A673 (cell line): ENCODE measurements around the gene AGBL4. TPM values are rescaled to one million over a fixed set of nuclear protein-coding genes. Genes with fewer than 3 reads are reported as not detected.

Source experiments
- BruUV-seq: library from RNA; stranded (reverse); fragments of 400-500 nt; replicated peaks from 2 replicates; lab custom pipeline; 2021; lab: Mats Ljungman, UMichigan
- CTCF ChIA-PET: fragments of 300-600 bp; sonication (Branson Sonifier 250); formaldehyde crosslinking; loops from one replicate; lab custom pipeline; 2022; ENCODE audit warnings: antibody characterized with exemption; lab: Charles Lee
- POLR2A ChIA-PET: fragments of 300-600 bp; sonication (Branson Sonifier 250); formaldehyde crosslinking; loops from one replicate; lab custom pipeline; 2022; ENCODE audit warnings: antibody characterized with exemption; ENCODE audit not compliant: low non-redundant PET; lab: Charles Lee
- DNase-seq: peaks from one replicate; pipeline ENCODE4 v3.0.0-alpha.2; 2015; ENCODE audit warnings: low spot score
- H3K27ac ChIP-seq: fragments of 200-600 bp; sonication (generic); 2 replicates; pipeline ENCODE4 v1.5.1; 2016; ENCODE audit warnings: mixed run types, low read depth, mild to moderate bottlenecking, mixed read lengths, antibody characterized with exemption, low read length; ENCODE audit not compliant: poor library complexity, severe bottlenecking
- H3K27me3 ChIP-seq: fragments of 200-600 bp; sonication (generic); replicated peaks from 2 replicates; pipeline ENCODE4 v1.6.1; 2017; ENCODE audit warnings: mixed run types, low read depth, mild to moderate bottlenecking, mixed read lengths, antibody characterized with exemption, low read length; ENCODE audit not compliant: insufficient read depth, poor library complexity
- H3K36me3 ChIP-seq: fragments of 200-600 bp; sonication (generic); 2 replicates; pipeline ENCODE4 v1.6.1; 2016; ENCODE audit warnings: mixed run types, mild to moderate bottlenecking, mixed read lengths, antibody characterized with exemption, low read length; ENCODE audit not compliant: insufficient read depth, poor library complexity, severe bottlenecking
- H3K4me1 ChIP-seq: fragments of 200-600 bp; sonication (generic); 2 replicates; pipeline ENCODE4 v1.6.1; 2017; ENCODE audit warnings: mixed run types, mild to moderate bottlenecking, mixed read lengths, antibody characterized with exemption, low read length; ENCODE audit not compliant: insufficient read depth, poor library complexity, severe bottlenecking
- H3K4me3 ChIP-seq: fragments of 200-600 bp; sonication (generic); 2 replicates; pipeline ENCODE4 v1.5.1; 2016; ENCODE audit warnings: low read depth, mixed run types, mild to moderate bottlenecking, mixed read lengths, low read length; ENCODE audit not compliant: poor library complexity, severe bottlenecking
- H3K9me3 ChIP-seq: fragments of 200-600 bp; sonication (generic); 2 replicates; pipeline ENCODE4 v1.6.1; 2016; ENCODE audit warnings: mixed run types, low read depth, mild to moderate bottlenecking, mixed read lengths, antibody characterized with exemption, low read length; ENCODE audit not compliant: poor library complexity, severe bottlenecking
- CTCF ChIP-seq: fragments of 300-800, 200-600 bp; sonication (generic); conservative IDR thresholded peaks from 2 replicates; pipeline ENCODE4 v1.5.1; 2017; ENCODE audit warnings: low read depth, mild to moderate bottlenecking, antibody characterized with exemption, low read length, moderate library complexity, mixed read lengths
- EZH2 ChIP-seq: fragments of 200-600 bp; sonication (generic); IDR thresholded peaks from 2 replicates; pipeline ENCODE4 v1.6.1; 2017; ENCODE audit warnings: borderline replicate concordance, low read depth, mild to moderate bottlenecking, mixed read lengths, antibody characterized with exemption, low read length; ENCODE audit not compliant: poor library complexity, severe bottlenecking
- intact Hi-C: fragments of 100-400 bp; cut with micrococcal nuclease; formaldehyde crosslinking; loops from one replicate; pipeline ENCODE4 v1.10.0; 2022; ENCODE audit not compliant: unreplicated experiment
- total RNA-seq: library from RNA; stranded (reverse); gene quantifications from 2 replicates; pipeline ENCODE4 v1.2.3, GENCODE V29; 2021

AGBL4 gene
- total RNA-seq, 1 experiment from 2014 or later = 0.32 TPM

- ChIA-PET POLR2A (no interaction called here), CTCF (no interaction called here)
- intact Hi-C loops = no loop called here
Observed at GRCh38 chr1:49340576-49340975, 683.2 kb downstream of the AGBL4 start.

GRCh38 chr1:49339043-49339442, 684.7 kb downstream of the AGBL4 start:
- no peaks in the 10 kb centered on the region for H3K36me3 ChIP-seq
- H3K27ac ChIP-seq = no peak overlapping the region
- H3K27me3 ChIP-seq = no peaks in the 10 kb centered on the region
- BruUV-seq = no TSS peak
- intact Hi-C loops = no loop called here
- H3K4me3 ChIP-seq = no peak overlapping the region
- POLR2A ChIA-PET = no interaction called here
- no peaks in the 10 kb centered on the region for H3K9me3 ChIP-seq
- CTCF ChIA-PET = no interaction called here
- H3K4me1 ChIP-seq = no peaks in the 10 kb centered on the region
- TF ChIP-seq EZH2 = no peak
- TF ChIP-seq CTCF = no peak
- DNase-seq = no peak

More at GRCh38 chr1:49340576-49340975, 683.2 kb downstream of the AGBL4 start:
- Histone ChIP-seq H3K27ac (no peak overlapping the region), H3K36me3 (no peaks in the 10 kb centered on the region), H3K27me3 (no peaks in the 10 kb centered on the region), H3K4me3 (no peak overlapping the region), H3K9me3 (no peaks in the 10 kb centered on the region), H3K4me1 (no peaks in the 10 kb centered on the region)
- BruUV-seq = no TSS peak
- DNase-seq = no peak
- TF ChIP-seq EZH2 = no peak
- TF ChIP-seq CTCF = no peak

GRCh38 chr1:49337251-49337650, 686.5 kb downstream of the AGBL4 start:
- CTCF ChIA-PET = no interaction called here
- no peaks in the 10 kb centered on the region for H3K9me3 ChIP-seq
- no peaks in the 10 kb centered on the region for H3K4me1 ChIP-seq
- intact Hi-C loops = no loop called here
- H3K4me3 ChIP-seq = no peak overlapping the region
- no peaks in the 10 kb centered on the region for H3K36me3 ChIP-seq
- H3K27me3 ChIP-seq = no peaks in the 10 kb centered on the region
- TF ChIP-seq EZH2 (no peak), CTCF (no peak)
- POLR2A ChIA-PET = no interaction called here
- no peak overlapping the region for H3K27ac ChIP-seq
- no peak for DNase-seq
- BruUV-seq = no TSS peak
